Astrocyte of the spinal cord (primary cell): ENCODE data around the gene TTC6.

Source experiments
- DNase-seq: peaks from one replicate; pipeline ENCODE4 v3.0.0; 2011; ENCODE audit warnings: low read depth, low spot score
- H3K4me3 ChIP-seq: 2 replicates; pipeline ENCODE4 v1.5.1; 2011; ENCODE audit warnings: low read depth, mild to moderate bottlenecking, low read length, moderate library complexity
- in situ Hi-C: cut with HindIII; loops from 2 replicates; pipeline ENCODE4 v1.10.0; 2017; ENCODE audit warnings: low sequenced_read_pairs
- TF ChIP-seq, protein P1 (sequence below): IDR thresholded peaks from 2 replicates; pipeline ENCODE4 v1.5.1; 2012; ENCODE audit warnings: low read depth, mild to moderate bottlenecking, low read length, inconsistent platforms

Gene TTC6

GRCh38 chr14:37625597-37626595 is 30.5 kb downstream of the TTC6 start:
- no peak overlapping the region for H3K4me3 ChIP-seq
- TF ChIP-seq, protein P1, sequence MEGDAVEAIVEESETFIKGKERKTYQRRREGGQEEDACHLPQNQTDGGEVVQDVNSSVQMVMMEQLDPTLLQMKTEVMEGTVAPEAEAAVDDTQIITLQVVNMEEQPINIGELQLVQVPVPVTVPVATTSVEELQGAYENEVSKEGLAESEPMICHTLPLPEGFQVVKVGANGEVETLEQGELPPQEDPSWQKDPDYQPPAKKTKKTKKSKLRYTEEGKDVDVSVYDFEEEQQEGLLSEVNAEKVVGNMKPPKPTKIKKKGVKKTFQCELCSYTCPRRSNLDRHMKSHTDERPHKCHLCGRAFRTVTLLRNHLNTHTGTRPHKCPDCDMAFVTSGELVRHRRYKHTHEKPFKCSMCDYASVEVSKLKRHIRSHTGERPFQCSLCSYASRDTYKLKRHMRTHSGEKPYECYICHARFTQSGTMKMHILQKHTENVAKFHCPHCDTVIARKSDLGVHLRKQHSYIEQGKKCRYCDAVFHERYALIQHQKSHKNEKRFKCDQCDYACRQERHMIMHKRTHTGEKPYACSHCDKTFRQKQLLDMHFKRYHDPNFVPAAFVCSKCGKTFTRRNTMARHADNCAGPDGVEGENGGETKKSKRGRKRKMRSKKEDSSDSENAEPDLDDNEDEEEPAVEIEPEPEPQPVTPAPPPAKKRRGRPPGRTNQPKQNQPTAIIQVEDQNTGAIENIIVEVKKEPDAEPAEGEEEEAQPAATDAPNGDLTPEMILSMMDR: no peak
- peak; percentile 53 for DNase-seq
- in situ Hi-C loops: no loop called here

DNA sequence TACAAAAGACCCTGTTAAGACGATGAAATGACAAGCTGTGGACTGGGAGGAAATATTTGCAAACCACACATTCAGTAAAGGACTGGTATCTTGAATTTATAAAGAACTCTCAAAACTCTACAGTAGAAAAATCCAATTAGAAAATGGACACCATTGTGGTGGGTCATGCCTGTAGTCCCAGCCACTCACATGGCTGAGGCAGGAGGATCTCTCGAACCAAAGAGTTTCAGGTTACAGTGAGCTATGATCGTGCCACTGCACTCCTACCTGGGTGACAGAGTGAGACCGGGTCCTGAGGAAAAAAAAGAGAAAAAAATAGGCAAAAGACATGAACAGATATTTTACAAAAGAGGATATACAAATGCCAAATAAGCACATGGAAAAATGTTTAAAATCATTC is 41.9 kb downstream of the TTC6 start:
- TF ChIP-seq, protein P1: no peak
- no peak overlapping the region for H3K4me3 ChIP-seq
- in situ Hi-C loops: no loop called here

DNA sequence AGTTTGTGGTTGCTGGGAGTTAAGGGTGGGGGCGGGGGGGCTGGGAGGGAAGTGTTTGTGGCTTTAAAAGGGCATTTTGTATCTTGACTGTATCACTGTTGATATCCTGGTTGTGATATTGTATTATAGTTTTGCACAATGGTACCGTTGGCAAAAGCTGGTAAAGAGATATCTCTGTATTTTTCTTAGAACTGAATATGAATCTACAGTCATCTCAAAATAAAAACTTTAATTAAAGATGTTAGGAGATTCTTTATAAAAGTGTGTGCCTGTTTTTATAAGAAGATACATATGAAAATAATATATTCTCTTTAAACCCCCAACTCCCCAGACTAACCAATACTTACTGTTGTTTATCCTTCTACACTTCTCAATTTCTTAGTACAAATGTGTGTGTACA is 43.2 kb downstream of the TTC6 start:
- in situ Hi-C loops: no loop called here
- TF ChIP-seq, protein P1: no peak
- H3K4me3 ChIP-seq: no peak overlapping the region
- no peak for DNase-seq

More for the DNA sequence above, 41.9 kb downstream of the TTC6 start:
- no peak for DNase-seq

DNA sequence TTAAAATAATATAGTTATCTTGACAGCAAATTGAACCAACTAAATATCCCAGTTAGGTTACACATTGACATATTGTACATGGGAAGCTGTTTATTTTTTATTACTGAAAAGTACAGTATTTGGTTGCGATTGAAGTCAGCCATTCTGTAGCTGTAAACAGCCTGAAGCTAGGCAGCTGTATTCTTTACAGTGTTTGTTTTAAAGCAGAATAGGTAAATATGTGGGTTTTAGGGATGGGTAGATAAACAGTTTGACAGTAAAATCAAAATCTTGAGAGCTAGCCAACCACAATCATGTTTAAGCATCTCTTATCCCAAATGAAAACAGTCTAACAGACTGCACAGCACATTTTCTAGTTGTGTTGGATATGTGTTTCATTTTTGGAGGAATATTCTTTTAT is 45.7 kb downstream of the TTC6 start:
- in situ Hi-C loops: no loop called here
- no peak overlapping the region for H3K4me3 ChIP-seq
- TF ChIP-seq, protein P1: no peak

GRCh38 chr14:37642125-37642524 is 46.7 kb downstream of the TTC6 start:
- TF ChIP-seq, protein P1: no peak
- in situ Hi-C loops: no loop called here
- no peak overlapping the region for H3K4me3 ChIP-seq
- no peak for DNase-seq

More for the DNA sequence above, 45.7 kb downstream of the TTC6 start:
- no peak for DNase-seq

DNA sequence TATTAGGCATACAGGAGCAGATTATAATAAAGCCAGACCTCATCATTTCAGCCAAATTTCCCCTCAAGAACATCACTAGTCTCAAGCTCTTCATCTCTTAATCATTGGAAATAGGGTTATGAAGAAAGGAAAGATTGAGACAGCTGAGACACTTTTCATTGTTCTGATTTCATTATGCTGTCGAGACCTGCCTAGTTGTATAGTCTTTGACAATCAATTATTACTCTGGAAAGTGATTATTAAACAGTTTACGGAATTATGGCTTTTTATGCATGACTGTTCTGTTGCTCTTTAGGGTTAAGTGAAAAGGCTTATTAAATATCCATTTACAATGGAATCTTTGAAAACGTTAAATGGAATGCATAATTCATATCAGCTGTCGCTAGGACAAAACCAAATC is 48.3 kb downstream of the TTC6 start:
- no peak overlapping the region for H3K4me3 ChIP-seq
- in situ Hi-C loops: no loop called here
- DNase-seq: no peak
- TF ChIP-seq, protein P1: no peak
